ENCODE data around the gene USP30.
"Not testable (repeated sequence)": the region's sequence is repeated elsewhere in the genome, so short reads cannot be mapped to it uniquely, and the experiment has no call there.

USP30 gene

GRCh38 chr12:109016978-109017377 is 35.4 kb upstream of the USP30 start:
- DNase-seq (ENCODE audit: low read depth) = no peak
- TF ChIP-seq CTCF (conservative IDR thresholded peaks at IDR 0.05; ENCODE audit: low read depth, low read length) = no peak
- no peak overlapping the region for H3K4me3 ChIP-seq (ENCODE audit: low read length)

- DNase-seq (ENCODE audit: low read depth) = no peak
- no peak overlapping the region for H3K4me3 ChIP-seq (ENCODE audit: low read length)
- TF ChIP-seq CTCF (conservative IDR thresholded peaks at IDR 0.05; ENCODE audit: low read depth, low read length) = no peak
Observed at GRCh38 chr12:109018296-109018695, 34.1 kb upstream of the USP30 start.

- no peak for TF ChIP-seq CTCF (conservative IDR thresholded peaks at IDR 0.05; ENCODE audit: low read depth, low read length)
- no peak for DNase-seq (ENCODE audit: low read depth)
- no peak overlapping the region for H3K4me3 ChIP-seq (ENCODE audit: low read length)
Observed at GRCh38 chr12:109020146-109020795, 32.1 kb upstream of the USP30 start.

GRCh38 chr12:109020796-109021380 is 31.5 kb upstream of the USP30 start, which contains the start of gene SVOP:
SVOP (minus strand) TSS chr12:109021068; CDS start chr12:109020868, 200 bp downstream.
- peak; percentile 55 for DNase-seq (ENCODE audit: low read depth)
- TF ChIP-seq CTCF (conservative IDR thresholded peaks at IDR 0.05; ENCODE audit: low read depth, low read length) = no peak
- no peak within 1 kb of the TSS for H3K4me3 ChIP-seq (ENCODE audit: low read length)

- no peak for TF ChIP-seq CTCF (conservative IDR thresholded peaks at IDR 0.05; ENCODE audit: low read depth, low read length)
- no peak overlapping the region for H3K4me3 ChIP-seq (ENCODE audit: low read length)
- no peak for DNase-seq (ENCODE audit: low read depth)
Observed at GRCh38 chr12:109027767-109028166, 24.6 kb upstream of the USP30 start.

- DNase-seq (ENCODE audit: low read depth); H3K4me3 ChIP-seq (ENCODE audit: low read length): not testable (repeated sequence)
Observed at GRCh38 chr12:109028624-109029023, 23.8 kb upstream of the USP30 start.

- TF ChIP-seq CTCF (conservative IDR thresholded peaks at IDR 0.05; ENCODE audit: low read depth, low read length) = no peak
- no peak overlapping the region for H3K4me3 ChIP-seq (ENCODE audit: low read length)
- no peak for DNase-seq (ENCODE audit: low read depth)
Observed at GRCh38 chr12:109029411-109029810, 23.0 kb upstream of the USP30 start.

Measured in retinal pigment epithelial cell (primary cell).